ENCODE results near the gene CLIP2.

The CLIP2 gene

GRCh38 chr7:74449144-74449543 is 159.9 kb downstream of the CLIP2 start:
- no peak for DNase-seq

- peak; percentile 39 for DNase-seq
Observed at GRCh38 chr7:74449809-74450397, 160.7 kb downstream of the CLIP2 start.

DNA sequence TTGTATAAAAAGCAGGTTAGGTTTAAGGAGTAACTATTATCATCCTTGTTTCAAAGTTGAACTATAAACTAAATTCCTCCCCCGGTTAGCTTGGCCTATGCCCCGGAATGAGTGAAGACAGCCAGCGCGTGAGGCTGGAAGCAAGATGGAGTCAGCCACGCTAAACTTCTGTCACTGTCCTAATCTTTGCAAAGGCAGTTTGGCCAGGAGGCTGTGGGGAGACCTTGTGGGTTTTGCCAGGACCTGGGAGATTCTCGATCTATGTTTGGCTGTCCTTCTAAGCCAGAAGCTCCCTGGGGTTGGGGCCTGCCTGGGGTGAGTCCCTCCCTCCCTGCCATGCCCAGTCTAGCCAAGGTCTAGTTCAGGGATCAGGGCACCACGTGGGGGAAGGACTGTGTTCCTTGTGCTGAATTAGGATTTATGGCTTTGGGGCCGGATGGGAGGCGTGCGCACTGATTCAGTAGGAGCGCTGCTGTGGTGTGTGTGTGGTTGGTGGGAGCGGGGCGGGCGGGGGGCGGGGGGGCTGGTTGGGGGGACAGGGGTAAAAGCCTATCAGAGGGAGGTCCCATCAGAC is 163.6 kb downstream of the CLIP2 start:
- peak; percentile 17 for DNase-seq

DNA sequence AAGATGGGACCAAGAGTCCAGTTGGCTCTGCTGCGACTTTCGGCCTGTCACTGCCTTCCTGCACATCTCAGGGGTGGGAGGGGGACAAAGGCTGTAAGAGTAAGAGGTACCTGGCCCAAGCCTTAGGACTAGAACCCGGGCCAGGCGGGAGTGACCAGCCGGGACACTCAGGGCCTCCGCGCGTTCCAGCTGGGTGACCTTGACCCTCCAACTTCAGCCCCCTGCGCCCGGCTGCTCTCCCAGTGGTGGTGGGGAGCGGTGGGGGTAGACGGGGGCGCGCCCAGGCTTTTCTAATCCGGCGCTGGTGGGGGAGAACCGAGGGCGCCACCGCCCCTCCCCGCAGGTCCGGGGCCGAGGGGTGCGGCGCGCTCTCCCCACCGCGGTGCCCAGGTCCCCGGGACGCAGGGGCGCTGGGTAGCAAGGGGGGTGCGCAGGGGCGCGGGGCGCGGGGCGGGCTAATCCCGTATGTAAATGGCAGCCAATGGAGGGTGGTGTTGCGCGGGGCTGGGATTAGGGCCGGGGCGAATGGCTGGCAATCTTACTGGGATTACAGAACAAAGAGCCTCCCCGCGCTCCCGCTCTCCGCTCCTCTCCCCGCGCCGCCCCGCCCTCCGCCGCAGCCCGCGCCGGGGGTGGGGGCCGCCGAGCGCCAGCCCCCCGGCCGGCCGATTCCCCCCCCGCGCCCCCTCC is 164.3 kb downstream of the CLIP2 start, which contains the start of gene GTF2IRD1:
Gene GTF2IRD1 (plus strand): TSS at position 585 of the 690 bp plus-strand sequence. CDS start 54,175 bp downstream, outside the sequence.
- peak; percentile 30 for DNase-seq

GRCh38 chr7:74454021-74454924 is 165.1 kb downstream of the CLIP2 start:
- no peak for DNase-seq

DNA sequence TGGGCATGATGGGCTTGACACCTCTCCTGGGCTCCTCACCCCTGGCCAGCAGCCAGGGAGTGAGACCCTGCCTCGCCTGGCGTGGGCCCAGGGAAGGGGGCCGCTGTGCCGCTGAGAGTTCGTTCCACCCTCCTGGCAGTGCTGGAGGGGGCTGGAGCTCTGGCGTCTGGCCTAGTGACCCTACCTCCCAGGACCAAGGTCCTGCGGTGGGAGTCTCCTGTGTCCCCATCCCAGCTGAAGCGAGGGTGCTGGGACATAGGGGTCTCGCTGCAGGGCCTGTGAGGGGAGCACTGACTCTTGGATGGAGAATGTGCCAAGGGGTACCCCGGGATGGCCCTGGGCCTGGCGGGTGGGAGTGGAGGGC is 165.7 kb downstream of the CLIP2 start:
- no peak for DNase-seq

- no peak for DNase-seq
Observed at GRCh38 chr7:74455291-74455804, 166.1 kb downstream of the CLIP2 start.

All from activated CD4-positive, alpha-beta T cell treated with anti-CD3 and anti-CD28 coated beads for 1 hour (primary cell).